Camera-type eye (tissue), 1 donor: ENCODE results near the gene KCNJ15. TPM values are rescaled to one million over a fixed set of nuclear protein-coding genes. Genes with fewer than 3 reads are reported as not detected.

Source experiments
- total RNA-seq: library from RNA; depleted of rRNA; stranded (reverse); fragments of >200 nt; gene quantifications from one replicate; pipeline ENCODE4 v1.2.3, GENCODE V29; 2014

The KCNJ15 gene
- 0.38 TPM for total RNA-seq

DNA sequence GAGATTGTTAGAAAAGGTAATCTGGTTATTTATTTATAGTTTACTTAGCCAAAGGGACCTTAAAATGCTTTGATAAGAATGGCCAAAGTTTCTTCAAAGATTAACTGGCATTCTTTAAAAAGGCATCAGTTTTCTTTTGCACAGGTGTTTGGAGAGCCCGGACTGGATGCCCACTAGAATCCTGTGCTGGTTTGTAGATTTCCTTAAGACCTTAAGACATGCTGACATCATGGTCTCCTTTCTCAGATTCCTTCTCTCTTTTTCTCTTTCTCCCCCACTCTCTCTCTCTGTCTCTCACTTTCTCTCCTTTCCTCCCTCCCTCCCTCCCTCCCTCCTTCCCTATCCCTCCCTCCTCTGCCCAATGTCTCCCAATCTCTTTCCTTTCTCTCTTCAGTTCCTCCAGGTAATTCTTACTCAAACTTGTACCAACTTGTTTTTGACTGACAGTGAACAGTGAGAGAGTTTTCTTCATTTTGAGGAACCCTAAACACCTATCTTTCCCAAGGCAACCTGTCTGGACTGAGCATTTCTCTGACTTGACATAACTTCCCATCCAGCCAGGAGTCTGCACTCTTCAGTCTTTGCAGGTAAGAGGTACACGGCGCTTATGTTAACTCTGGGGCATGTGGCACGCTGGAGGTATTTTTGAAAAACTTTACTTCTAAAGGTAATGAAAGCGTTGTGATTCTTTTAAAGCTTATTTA lies at the start of gene KCNJ15:
TSS of gene KCNJ15 (plus strand) at position 393 of the 704 bp plus-strand sequence. CDS start 42,271 bp downstream, outside the sequence.

Other genes starting within 250 kb of the KCNJ15 start
- gene ERG, start 241.5 kb downstream of the KCNJ15 start, total RNA-seq, result 13.6 TPM